IMR-90 (cell line): Measurements from ENCODE around the gene ARHGEF3. TPM values are rescaled to one million over a fixed set of nuclear protein-coding genes. Genes with fewer than 3 reads are reported as not detected.

Source experiments
- ATAC-seq: fragments of 200-7000 bp; cut with Tn5 transposase; 2 replicates; pipeline ENCODE4 v1.9.1; 2020; ENCODE audit warnings: low read depth, mild to moderate bottlenecking, moderate library complexity
- BruUV-seq: library from RNA; stranded (reverse); fragments of 400-500 nt; replicated peaks from 2 replicates; lab custom pipeline; 2021; lab: Mats Ljungman, UMichigan
- CTCF ChIA-PET: fragments of 300-600 bp; formaldehyde crosslinking; extraction: SDS; loops from one replicate; lab custom pipeline; 2021; ENCODE audit warnings: antibody characterized with exemption; lab: Yijun Ruan, JAX
- POLR2A ChIA-PET: fragments of 300-600 bp; sonication (Branson Sonifier 250); formaldehyde crosslinking; loops from one replicate; lab custom pipeline; 2022; ENCODE audit warnings: antibody characterized with exemption; ENCODE audit not compliant: unreplicated experiment; lab: Charles Lee
- DNase-seq: peaks from one replicate; pipeline ENCODE4 v3.0.0; 2013
- H2AFZ ChIP-seq: replicated peaks from 2 replicates; pipeline ENCODE3; 2013; ENCODE audit warnings: low read length, mild to moderate bottlenecking; ENCODE audit not compliant: poor library complexity
- H2AK5ac ChIP-seq: 2 replicates; pipeline ENCODE4 v1.6.1; 2013; ENCODE audit warnings: low read depth, low read length, inconsistent platforms
- H2AK9ac ChIP-seq: replicated peaks from 2 replicates; pipeline ENCODE3; 2013; ENCODE audit warnings: mild to moderate bottlenecking, low read depth, low read length, moderate library complexity; ENCODE audit not compliant: poor library complexity
- H2BK120ac ChIP-seq: 2 replicates; pipeline ENCODE4 v1.6.1; 2013; ENCODE audit warnings: low read depth, low read length, inconsistent platforms
- H2BK15ac ChIP-seq: 3 replicates; pipeline ENCODE4 v1.6.1; 2013; ENCODE audit warnings: low read depth, low read length, inconsistent platforms
- H2BK20ac ChIP-seq: 2 replicates; pipeline ENCODE4 v1.6.1; 2013; ENCODE audit warnings: low read depth, mild to moderate bottlenecking, inconsistent platforms, low read length, moderate library complexity
- H2BK5ac ChIP-seq: 2 replicates; pipeline ENCODE4 v1.6.1; 2013; ENCODE audit warnings: mild to moderate bottlenecking, low read depth, low read length, inconsistent platforms; ENCODE audit not compliant: poor library complexity, severe bottlenecking
- H3K14ac ChIP-seq: replicated peaks from 2 replicates; pipeline ENCODE4 v1.6.1; 2013; ENCODE audit warnings: low read depth, low read length, inconsistent platforms
- H3K18ac ChIP-seq: 2 replicates; pipeline ENCODE4 v1.6.1; 2013; ENCODE audit warnings: low read depth, low read length, control low read depth
- H3K23ac ChIP-seq: 2 replicates; pipeline ENCODE4 v1.6.1; 2013; ENCODE audit warnings: low read depth, low read length, inconsistent platforms
- H3K27ac ChIP-seq: 2 replicates; pipeline ENCODE4 v1.5.1; 2013; ENCODE audit warnings: mild to moderate bottlenecking, control low read depth, low read length; ENCODE audit not compliant: insufficient read depth
- H3K27me3 ChIP-seq: 2 replicates; pipeline ENCODE4 v1.6.1; 2013; ENCODE audit warnings: low read length; ENCODE audit not compliant: control insufficient read depth, insufficient read depth
- H3K36me3 ChIP-seq: 2 replicates; pipeline ENCODE4 v1.6.1; 2013; ENCODE audit warnings: low read length, mixed read lengths; ENCODE audit not compliant: control insufficient read depth, insufficient read depth
- H3K4ac ChIP-seq: 2 replicates; pipeline ENCODE4 v1.6.1; 2013; ENCODE audit warnings: low read depth, low read length, inconsistent platforms
- H3K4me1 ChIP-seq: 2 replicates; pipeline ENCODE4 v1.6.1; 2013; ENCODE audit warnings: low read length, mixed read lengths; ENCODE audit not compliant: control insufficient read depth, insufficient read depth
- H3K4me2 ChIP-seq: 2 replicates; pipeline ENCODE4 v1.6.1; 2013; ENCODE audit warnings: low read depth, mild to moderate bottlenecking, control low read depth, low read length, moderate library complexity
- H3K4me3 ChIP-seq: 2 replicates; pipeline ENCODE4 v1.5.1; 2013; ENCODE audit warnings: low read depth, mild to moderate bottlenecking, control low read depth, low read length, moderate library complexity; ENCODE audit not compliant: insufficient read depth
- H3K56ac ChIP-seq: 2 replicates; pipeline ENCODE4 v1.6.1; 2013; ENCODE audit warnings: low read length, inconsistent platforms; ENCODE audit not compliant: insufficient read depth; ENCODE audit errors: extremely low read depth
- H3K79me1 ChIP-seq, 2 experiments: 2 replicates each; pipeline ENCODE4 v1.6.1; 2013; ENCODE audit warnings: low read length in 2 of 2, inconsistent platforms in 1 of 2, low read depth in 1 of 2
- H3K9ac ChIP-seq: 2 replicates; pipeline ENCODE4 v1.6.1; 2013; ENCODE audit warnings: low read depth, low read length, control low read depth
- H3K9me1 ChIP-seq: 2 replicates; pipeline ENCODE4 v1.6.1; 2013; ENCODE audit warnings: low read length, inconsistent platforms; ENCODE audit not compliant: insufficient read depth
- H3K9me3 ChIP-seq: 2 replicates; pipeline ENCODE4 v1.6.1; 2013; ENCODE audit warnings: low read length; ENCODE audit not compliant: control insufficient read depth, insufficient read depth
- H4K20me1 ChIP-seq: 2 replicates; pipeline ENCODE4 v1.6.1; 2013; ENCODE audit warnings: low read length, inconsistent platforms; ENCODE audit not compliant: insufficient read depth
- H4K5ac ChIP-seq: 2 replicates; pipeline ENCODE4 v1.6.1; 2013; ENCODE audit warnings: mild to moderate bottlenecking, low read depth, low read length, control low read depth
- H4K8ac ChIP-seq, 2 experiments: 2 replicates each; pipeline ENCODE4 v1.6.1; 2013; ENCODE audit warnings: low read depth in 2 of 2, low read length in 2 of 2, control low read depth in 1 of 2, inconsistent platforms in 1 of 2
- H4K91ac ChIP-seq: 2 replicates; pipeline ENCODE4 v1.6.1; 2013; ENCODE audit warnings: low read depth, low read length, inconsistent platforms; ENCODE audit not compliant: insufficient read depth
- BHLHE40 ChIP-seq: fragments of 150-350 bp; IDR thresholded peaks from 2 replicates; pipeline ENCODE4 v1.6.1; 2016; ENCODE audit warnings: mild to moderate bottlenecking, low read depth, low read length
- CEBPB ChIP-seq: IDR thresholded peaks from 2 replicates; pipeline ENCODE4 v1.6.1; 2012; ENCODE audit warnings: low read depth, low read length, improper control_type of control experiment
- CHD1 ChIP-seq: IDR thresholded peaks from 2 replicates; pipeline ENCODE4 v1.6.1; 2012; ENCODE audit warnings: low read depth, low read length, improper control_type of control experiment
- CTCF ChIP-seq: conservative IDR thresholded peaks from 2 replicates; pipeline ENCODE4 v1.5.1; 2012; ENCODE audit warnings: mild to moderate bottlenecking, low read depth, low read length, improper control_type of control experiment
- ELK1 ChIP-seq: fragments of 150-350 bp; IDR thresholded peaks from 2 replicates; pipeline ENCODE4 v1.6.1; 2016; ENCODE audit warnings: low read depth, mild to moderate bottlenecking, low read length, moderate library complexity, borderline replicate concordance
- FOS ChIP-seq: fragments of 150-350 bp; IDR thresholded peaks from 2 replicates; pipeline ENCODE4 v1.6.1; 2016; ENCODE audit warnings: low read depth, low read length
- MAFK ChIP-seq: IDR thresholded peaks from 2 replicates; pipeline ENCODE4 v1.6.1; 2012; ENCODE audit warnings: low read depth, low read length, improper control_type of control experiment
- MAZ ChIP-seq: IDR thresholded peaks from 2 replicates; pipeline ENCODE4 v1.6.1; 2012; ENCODE audit warnings: low read depth, mild to moderate bottlenecking, low read length, improper control_type of control experiment, moderate library complexity, borderline replicate concordance
- MXI1 ChIP-seq: IDR thresholded peaks from 2 replicates; pipeline ENCODE4 v1.6.1; 2012; ENCODE audit warnings: low read depth, mild to moderate bottlenecking, low read length, moderate library complexity, borderline replicate concordance
- NFE2L2 ChIP-seq: fragments of 150-350 bp; IDR thresholded peaks from 2 replicates; pipeline ENCODE4 v1.6.1; 2016; ENCODE audit warnings: low read depth, mild to moderate bottlenecking, low read length
- POLR2A ChIP-seq: IDR thresholded peaks from 2 replicates; pipeline ENCODE4 v1.6.1; 2012; ENCODE audit warnings: mild to moderate bottlenecking, low read depth, low read length
- RAD21 ChIP-seq: IDR thresholded peaks from 2 replicates; pipeline ENCODE4 v1.6.1; 2012; ENCODE audit warnings: low read length, improper control_type of control experiment
- RCOR1 ChIP-seq: IDR thresholded peaks from 2 replicates; pipeline ENCODE4 v1.6.1; 2012; ENCODE audit warnings: mild to moderate bottlenecking, low read length, improper control_type of control experiment; ENCODE audit not compliant: insufficient replicate concordance
- RFX5 ChIP-seq: IDR thresholded peaks from 2 replicates; pipeline ENCODE4 v1.8.0; 2012; ENCODE audit warnings: low read depth, mild to moderate bottlenecking, low read length, moderate library complexity
- SMC3 ChIP-seq: fragments of 150-350 bp; IDR thresholded peaks from 2 replicates; pipeline ENCODE4 v1.6.1; 2016; ENCODE audit warnings: low read depth, mild to moderate bottlenecking, antibody characterized with exemption, low read length, moderate library complexity
- USF2 ChIP-seq: fragments of 150-350 bp; IDR thresholded peaks from 2 replicates; pipeline ENCODE4 v1.6.1; 2017; ENCODE audit warnings: mild to moderate bottlenecking, antibody characterized with exemption, low read length, low read depth
- WGBS, 2 experiments: methylation state at CpG; one replicate each; pipeline versions ENCODE4 v1.1.5 to v1.1.7; 2013; ENCODE audit warnings: missing lambda C conversion rate in 2 of 2; ENCODE audit not compliant: insufficient read length in 1 of 2; ENCODE audit errors: extremely low coverage in 2 of 2; 5-methylcytosine and 5-hydroxymethylcytosine counted together
- dilution Hi-C: fragments of 300-500 bp; cut with HindIII; formaldehyde crosslinking; loops from one replicate; pipeline ENCODE4 v1.14.3; 2018; ENCODE audit warnings: low sequenced_read_pairs; ENCODE audit not compliant: unreplicated experiment
- in situ Hi-C: fragments of 300-500 bp; cut with MboI; formaldehyde crosslinking; loops from 3 replicates; pipeline ENCODE4 v1.14.3; 2019; ENCODE audit warnings: low sequenced_read_pairs, inconsistent platforms, mixed read lengths
- intact Hi-C: fragments of 100-400 bp; cut with micrococcal nuclease; formaldehyde crosslinking; loops from 2 replicates; pipeline ENCODE4 v1.10.0; 2022
- polyA plus RNA-seq, 3 experiments: library from polyadenylated mRNA; depleted of rRNA; stranded (reverse); fragments of >200 nt; gene quantifications; 2 replicates each; pipeline ENCODE4 v1.2.3, GENCODE V29; 2012; ENCODE audit warnings: low replicate concordance in 1 of 3
- total RNA-seq: library from RNA; depleted of rRNA; stranded (reverse); fragments of >200 nt; gene quantifications from 2 replicates; pipeline ENCODE4 v1.2.3, GENCODE V29; 2012

ARHGEF3 gene
- total and polyA plus RNA-seq, 2 of the 4 experiments (the other 2 are of a cell fraction) = 2.1 to 2.3 TPM

- no peak overlapping the region for H3K4me3 ChIP-seq
- no peak overlapping the region for H3K4me2 ChIP-seq
- no peak overlapping the region for H2BK20ac ChIP-seq
- 100% methylated on average over 2 of the region's 8 CpGs; no CpG with 5 or more reads in 1 of the 2 experiments for WGBS, 2 experiments
- no peak overlapping the region for H2AK5ac ChIP-seq
- no peaks in the 10 kb centered on the region for H3K9me3 ChIP-seq
- no TSS peak for BruUV-seq
- H3K18ac ChIP-seq = no peak overlapping the region
- no peak for TF ChIP-seq MXI1
- no peak for TF ChIP-seq BHLHE40
- no peak for TF ChIP-seq RCOR1
- no peak for TF ChIP-seq ELK1
- no peak for TF ChIP-seq MAFK
- TF ChIP-seq USF2 = no peak
- no peak for TF ChIP-seq SMC3
- no peak for TF ChIP-seq CHD1
- no peak for TF ChIP-seq NFE2L2
- no peak for TF ChIP-seq MAZ
- no peak for TF ChIP-seq CTCF
- no peak for TF ChIP-seq RFX5
- TF ChIP-seq CEBPB = no peak
- no peak for TF ChIP-seq FOS
- no peak for TF ChIP-seq RAD21
- no peak for TF ChIP-seq POLR2A
- CTCF ChIA-PET = no interaction called here
- H2BK5ac ChIP-seq = no peak overlapping the region
- peaks cover 9% of the 10 kb centered on the region; the same call in 1 of the 2 replicates for H3K36me3 ChIP-seq
- H4K8ac ChIP-seq = no peak overlapping the region
- H3K79me1 ChIP-seq = no peaks in the 10 kb centered on the region
- no peak overlapping the region for H3K4ac ChIP-seq
- H3K27ac ChIP-seq = no peak overlapping the region
- no peak overlapping the region for H2AFZ ChIP-seq
- no peak overlapping the region for H2AK9ac ChIP-seq
- no peak overlapping the region for H2BK120ac ChIP-seq
- in situ Hi-C loops (no loop called here), dilution Hi-C loops (no loop called here), intact Hi-C loops (no loop called here)
- H4K20me1 ChIP-seq = no peaks in the 10 kb centered on the region
- no peaks in the 10 kb centered on the region for H3K27me3 ChIP-seq
- no peak overlapping the region for H2BK15ac ChIP-seq
- no peak for ATAC-seq
- POLR2A ChIA-PET = no interaction called here
- no peak overlapping the region for H3K9ac ChIP-seq
- no peak for DNase-seq
- no peaks in the 10 kb centered on the region for H3K9me1 ChIP-seq
- H3K14ac ChIP-seq = no peak overlapping the region
- no peak overlapping the region for H4K91ac ChIP-seq
- H3K23ac ChIP-seq = no peak overlapping the region
- H3K4me1 ChIP-seq = no peaks in the 10 kb centered on the region
- no peak overlapping the region for H3K56ac ChIP-seq
- H4K5ac ChIP-seq = no peak overlapping the region
Observed at GRCh38 chr3:56732109-56732508, 69.6 kb downstream of the ARHGEF3 start.
